ENCODE data around the gene KRTAP3-1. TPM values are rescaled to one million over a fixed set of nuclear protein-coding genes. Genes with fewer than 3 reads are reported as not detected.

Gene KRTAP3-1
- total RNA-seq, 2 experiments from 2014 or later, result not detected

DNA sequence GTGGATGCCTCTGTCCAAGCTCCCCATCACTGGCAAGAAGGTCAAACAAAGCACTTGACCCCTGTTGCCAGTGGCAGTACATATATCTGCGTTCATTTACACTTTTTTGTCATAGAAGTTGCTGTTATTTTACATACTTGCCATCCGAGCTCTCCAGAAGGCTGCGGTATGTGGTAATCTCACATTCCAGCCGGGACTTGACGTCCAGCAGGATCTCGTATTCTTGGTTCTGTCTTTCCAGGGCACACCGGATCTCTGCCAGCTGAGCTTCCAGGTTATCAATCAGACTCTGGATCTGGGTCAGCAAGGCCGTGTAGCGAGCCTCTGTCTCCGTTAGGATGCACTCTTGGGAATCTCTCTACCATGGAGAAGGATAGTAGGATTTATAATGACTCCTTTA is 48.8 kb downstream of the KRTAP3-1 start:
- H3K27me3 ChIP-seq (ENCODE audit: control insufficient read depth in 1 of 2, insufficient read depth in 2 of 2, low read length in 2 of 2), result no peaks in the 10 kb centered on the region
- Mint-ChIP-seq H3K9me3 (no peaks in the 10 kb centered on the region), H3K4me3 (no peak overlapping the region), H3K27me3 (peaks cover 35% of the 10 kb centered on the region), H3K36me3 (ENCODE audit: low read depth) (no peaks in the 10 kb centered on the region), H3K27ac (no peak overlapping the region), H3K4me1 (ENCODE audit: low read depth) (peaks cover 6% of the 10 kb centered on the region)
- POLR2A ChIA-PET, result no interaction called here
- TF ChIP-seq CTCF (IDR thresholded peaks at IDR 0.05), result no peak
- no peak for DNase-seq
- no peak overlapping the region for H3K4me3 ChIP-seq (ENCODE audit: low read length)
- H3K4me1 ChIP-seq (ENCODE audit: insufficient read depth, low read length), result no peaks in the 10 kb centered on the region
- intact Hi-C loops (cut with DNase I, micrococcal nuclease), result no loop called here
- no peaks in the 10 kb centered on the region for H3K36me3 ChIP-seq (ENCODE audit: insufficient read depth, low read length)
- no peak for ATAC-seq (ENCODE audit: poor library complexity)
- CTCF ChIA-PET, result no interaction called here
- H3K9me3 ChIP-seq (ENCODE audit: control insufficient read depth in 1 of 2, insufficient read depth in 1 of 2, low read length in 2 of 2), result no peaks in the 10 kb centered on the region
- no peak overlapping the region for H3K27ac ChIP-seq (ENCODE audit: low read depth in 1 of 2, low read length in 2 of 2)

Other genes starting within 250 kb of the KRTAP3-1 start
- not detected for gene KRT26, start 236.9 kb downstream of the KRTAP3-1 start, total RNA-seq
- gene KRT27, start 226.6 kb downstream of the KRTAP3-1 start, total RNA-seq, result not detected
- gene KRT28, start 209.2 kb downstream of the KRTAP3-1 start, total RNA-seq, result not detected
- 10 to 100 TPM; 32.2 to 37.1 TPM for gene KRT10, start 186.5 kb downstream of the KRTAP3-1 start, total RNA-seq
- gene KRT12, start 141.9 kb downstream of the KRTAP3-1 start, total RNA-seq, result not detected
- gene KRT20, start 123.9 kb downstream of the KRTAP3-1 start, total RNA-seq, result not detected
- gene KRT23, start 71.5 kb downstream of the KRTAP3-1 start, total RNA-seq, result not detected
- not detected for gene KRT39, start 42.2 kb downstream of the KRTAP3-1 start, total RNA-seq
- gene KRT40, start 24.8 kb downstream of the KRTAP3-1 start, total RNA-seq, result not detected
- not detected for gene KRTAP3-3, start 15.0 kb downstream of the KRTAP3-1 start, total RNA-seq
- not detected for gene KRTAP3-2, start 9.2 kb downstream of the KRTAP3-1 start, total RNA-seq
- gene KRTAP1-5, start 18.1 kb upstream of the KRTAP3-1 start, total RNA-seq, result not detected
- gene KRTAP1-4, start 21.1 kb upstream of the KRTAP3-1 start, total RNA-seq, result not detected
- gene KRTAP1-3, start 25.7 kb upstream of the KRTAP3-1 start, total RNA-seq, result not detected
- not detected for gene KRTAP1-1, start 32.3 kb upstream of the KRTAP3-1 start, total RNA-seq
- not detected for gene KRTAP2-1, start 38.2 kb upstream of the KRTAP3-1 start, total RNA-seq
- gene KRTAP2-2, start 46.1 kb upstream of the KRTAP3-1 start, total RNA-seq, result not detected
- gene KRTAP2-3, start 51.0 kb upstream of the KRTAP3-1 start, total RNA-seq, result not detected
- not detected for gene KRTAP2-4, start 56.8 kb upstream of the KRTAP3-1 start, total RNA-seq
- not detected for gene KRTAP4-7, start 75.0 kb upstream of the KRTAP3-1 start, total RNA-seq
- gene KRTAP4-8, start 89.0 kb upstream of the KRTAP3-1 start, total RNA-seq, result not detected
- not detected for gene KRTAP4-16, start 93.1 kb upstream of the KRTAP3-1 start, total RNA-seq
- gene KRTAP4-9, start 96.3 kb upstream of the KRTAP3-1 start, total RNA-seq, result not detected
- gene KRTAP4-11, start 109.2 kb upstream of the KRTAP3-1 start, total RNA-seq, result not detected
- gene KRTAP4-12, start 115.1 kb upstream of the KRTAP3-1 start, total RNA-seq, result not detected
- gene KRTAP4-6, start 131.4 kb upstream of the KRTAP3-1 start, total RNA-seq, result not detected
- gene KRTAP4-5, start 140.7 kb upstream of the KRTAP3-1 start, total RNA-seq, result not detected
- gene KRTAP4-4, start 151.6 kb upstream of the KRTAP3-1 start, total RNA-seq, result not detected
- gene KRTAP4-3, start 159.1 kb upstream of the KRTAP3-1 start, total RNA-seq, result not detected
- gene KRTAP4-2, start 169.1 kb upstream of the KRTAP3-1 start, total RNA-seq, result not detected
- gene KRTAP4-1, start 175.8 kb upstream of the KRTAP3-1 start, total RNA-seq, result not detected
- not detected for gene KRTAP9-1, start 180.8 kb upstream of the KRTAP3-1 start, total RNA-seq
- not detected for gene KRTAP9-2, start 217.5 kb upstream of the KRTAP3-1 start, total RNA-seq
- gene KRTAP9-3, start 223.3 kb upstream of the KRTAP3-1 start, total RNA-seq, result not detected
- not detected for gene KRTAP9-8, start 228.9 kb upstream of the KRTAP3-1 start, total RNA-seq
- gene KRTAP9-4, start 240.6 kb upstream of the KRTAP3-1 start, total RNA-seq, result not detected
- not detected for gene KRTAP9-9, start 246.3 kb upstream of the KRTAP3-1 start, total RNA-seq